ENCODE results near the gene SDC4. TPM values are rescaled to one million over a fixed set of nuclear protein-coding genes. Genes with fewer than 3 reads are reported as not detected.
A peak's percentile ranks its signal among the peaks of the same experiment; 100 is the strongest.

SDC4 gene
- total RNA-seq, 6 donors from 2014 or later, result 178 to 568 (median 291) TPM

DNA sequence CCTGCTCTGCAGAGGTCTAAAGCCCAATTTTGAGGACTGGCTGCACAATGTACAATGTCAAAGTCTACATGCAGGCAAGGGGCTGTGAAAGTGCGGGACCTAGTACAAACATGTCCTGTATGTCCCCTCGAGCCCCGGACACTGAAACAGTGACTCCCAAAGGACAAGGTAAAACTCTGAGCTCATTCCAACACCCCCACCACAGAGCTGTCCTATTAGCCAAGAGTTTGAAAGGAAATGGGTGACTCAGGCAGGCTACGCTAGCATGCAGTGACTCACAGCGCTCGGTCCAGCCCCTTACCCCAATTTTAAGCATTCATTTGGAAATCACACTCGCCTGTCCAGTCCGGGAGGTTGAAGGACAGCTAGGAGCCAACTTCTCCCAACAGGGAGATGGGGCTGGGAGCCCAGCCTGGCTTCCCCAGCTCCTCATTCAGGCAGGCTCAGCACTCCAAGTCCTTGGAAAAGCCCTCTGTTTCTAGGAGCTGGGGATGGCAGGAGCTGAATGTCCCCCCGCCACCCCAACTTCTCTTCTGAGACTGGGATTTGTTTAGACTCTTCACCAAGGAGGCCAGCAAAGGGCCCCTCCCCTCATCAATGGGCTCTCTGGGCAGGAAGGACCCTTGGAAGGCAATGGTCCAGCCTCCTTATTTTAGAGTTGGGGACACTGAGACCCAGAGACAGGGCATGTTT, 3.9 kb downstream of the SDC4 start:
- H3K27ac ChIP-seq, result peak overlapping the region; percentile 91 to 92 (median 92)
- H3K36me3 ChIP-seq, result peaks cover 0 to 15% (median 3%) of the 10 kb centered on the region in 4 donors
- DNase-seq (peak in 1 of 2 donors; percentile 84), ATAC-seq (ENCODE audit: low FRiP score in 2 of 2) (peak; percentile 42 to 60)
- H3K9me3 ChIP-seq, result no peaks in the 10 kb centered on the region
- peak overlapping the region in 3 of 4 donors; percentile 55 to 88 (median 74) for H3K4me3 ChIP-seq
- peaks cover 65 to 85% (median 74%) of the 10 kb centered on the region in 4 donors for H3K4me1 ChIP-seq
- 43 to 46% methylated on average over 7 to 9 of the region's 9 CpGs for WGBS, 2 donors
- H3K27me3 ChIP-seq, result no peaks in the 10 kb centered on the region
- TF ChIP-seq, protein P1, sequence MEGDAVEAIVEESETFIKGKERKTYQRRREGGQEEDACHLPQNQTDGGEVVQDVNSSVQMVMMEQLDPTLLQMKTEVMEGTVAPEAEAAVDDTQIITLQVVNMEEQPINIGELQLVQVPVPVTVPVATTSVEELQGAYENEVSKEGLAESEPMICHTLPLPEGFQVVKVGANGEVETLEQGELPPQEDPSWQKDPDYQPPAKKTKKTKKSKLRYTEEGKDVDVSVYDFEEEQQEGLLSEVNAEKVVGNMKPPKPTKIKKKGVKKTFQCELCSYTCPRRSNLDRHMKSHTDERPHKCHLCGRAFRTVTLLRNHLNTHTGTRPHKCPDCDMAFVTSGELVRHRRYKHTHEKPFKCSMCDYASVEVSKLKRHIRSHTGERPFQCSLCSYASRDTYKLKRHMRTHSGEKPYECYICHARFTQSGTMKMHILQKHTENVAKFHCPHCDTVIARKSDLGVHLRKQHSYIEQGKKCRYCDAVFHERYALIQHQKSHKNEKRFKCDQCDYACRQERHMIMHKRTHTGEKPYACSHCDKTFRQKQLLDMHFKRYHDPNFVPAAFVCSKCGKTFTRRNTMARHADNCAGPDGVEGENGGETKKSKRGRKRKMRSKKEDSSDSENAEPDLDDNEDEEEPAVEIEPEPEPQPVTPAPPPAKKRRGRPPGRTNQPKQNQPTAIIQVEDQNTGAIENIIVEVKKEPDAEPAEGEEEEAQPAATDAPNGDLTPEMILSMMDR (IDR thresholded peaks at IDR 0.05), result peak in 1 of 6 experiments; percentile 12
- TF ChIP-seq EP300 (IDR thresholded peaks at IDR 0.05) (peak in 1 of 4 donors; percentile 41), POLR2AphosphoS5 (IDR thresholded peaks at IDR 0.05) (peak; percentile 66 to 79), POLR2A (IDR thresholded peaks at IDR 0.05) (peak in 3 of 4 donors; percentile 27 to 70 (median 52))

DNA sequence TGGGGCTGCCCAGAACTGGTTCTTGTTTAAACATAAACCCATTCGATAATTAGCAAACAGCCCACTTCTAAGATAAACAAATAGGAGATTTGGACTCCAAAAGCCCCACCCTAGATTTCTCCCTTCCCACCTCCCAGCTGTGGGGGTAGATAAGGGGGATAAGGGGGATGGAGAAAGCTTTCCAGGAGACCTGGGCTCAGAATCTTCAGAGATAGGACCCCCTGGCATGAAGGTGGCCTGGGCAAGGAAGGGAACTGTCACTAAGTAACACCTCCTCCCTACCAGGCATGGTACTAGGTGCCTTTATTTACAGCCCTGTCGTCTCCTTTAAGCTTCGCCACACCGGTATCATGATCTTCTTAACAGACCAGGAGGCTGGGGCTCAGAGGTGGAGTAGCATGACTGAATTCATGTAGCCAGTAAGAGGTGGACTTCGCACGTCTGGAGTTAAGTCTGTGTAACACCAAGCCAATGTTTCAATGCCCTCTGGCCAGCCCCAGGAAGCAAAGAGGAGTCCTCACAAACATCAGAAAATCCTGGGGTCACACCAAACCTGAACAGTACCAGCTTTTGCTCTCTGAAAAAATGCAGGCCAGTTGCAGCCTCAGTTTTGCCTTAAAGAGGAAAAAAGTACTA, 4.6 kb downstream of the SDC4 start:
- Histone ChIP-seq H3K9me3 (no peaks in the 10 kb centered on the region), H3K4me1 (peaks cover 68 to 92% (median 79%) of the 10 kb centered on the region in 4 donors), H3K27ac (peak overlapping the region; percentile 91 to 92 (median 92)), H3K36me3 (peaks cover 0 to 15% (median 3%) of the 10 kb centered on the region in 4 donors), H3K27me3 (no peaks in the 10 kb centered on the region), H3K4me3 (peak overlapping the region in 3 of 4 donors; percentile 55 to 88 (median 74))
- TF ChIP-seq EP300 (IDR thresholded peaks at IDR 0.05), result no peak
- TF ChIP-seq, protein P1 (IDR thresholded peaks at IDR 0.05), result no peak
- TF ChIP-seq POLR2A (IDR thresholded peaks at IDR 0.05), result no peak
- TF ChIP-seq POLR2AphosphoS5 (IDR thresholded peaks at IDR 0.05), result no peak
- ATAC-seq (ENCODE audit: low FRiP score in 2 of 2), result no peak
- 51 to 61% methylated on average over 4 to 6 of the region's 6 CpGs for WGBS, 2 donors
- DNase-seq, result no peak

DNA sequence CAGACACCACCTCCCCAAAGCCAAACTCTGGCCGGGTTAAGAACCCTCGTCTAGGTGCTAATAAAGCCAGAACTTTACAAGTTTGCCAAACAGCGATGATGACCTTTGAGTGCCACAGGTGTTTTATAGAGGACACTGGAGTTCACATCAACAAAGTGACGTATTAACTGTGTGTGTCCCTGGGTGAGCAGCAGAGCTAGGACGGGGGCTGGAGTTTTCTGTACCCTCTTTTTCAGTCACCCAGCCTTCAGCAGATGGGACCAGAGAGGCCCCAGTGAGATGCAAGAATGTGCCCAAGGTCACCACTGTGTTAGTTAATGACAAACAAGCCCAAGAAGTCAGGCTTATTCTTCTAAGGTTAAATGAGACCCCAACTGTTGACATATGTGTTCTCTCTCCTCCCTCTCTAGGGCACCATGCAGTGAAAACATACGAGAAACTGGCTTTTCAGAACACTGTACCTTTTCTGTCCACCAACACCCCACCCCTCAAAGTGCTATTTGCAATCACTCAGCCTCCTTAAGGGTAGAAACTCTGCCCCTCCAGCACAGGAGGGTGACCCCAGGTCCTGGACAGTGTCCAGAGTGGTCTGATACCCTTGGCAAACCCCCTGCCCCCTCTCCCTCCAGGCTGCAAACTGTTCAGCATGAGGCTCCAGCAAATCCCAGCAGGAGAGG, 5.2 kb downstream of the SDC4 start:
- ATAC-seq (ENCODE audit: low FRiP score in 2 of 2) (no peak), DNase-seq (peak in 1 of 2 donors; percentile 64)
- Histone ChIP-seq H3K27ac (peak overlapping the region; percentile 91 to 92 (median 92)), H3K4me1 (peaks cover 70 to 94% (median 81%) of the 10 kb centered on the region in 4 donors), H3K9me3 (no peaks in the 10 kb centered on the region), H3K4me3 (peak overlapping the region in 3 of 4 donors; percentile 55 to 88 (median 74)), H3K27me3 (no peaks in the 10 kb centered on the region), H3K36me3 (peaks cover 0 to 15% (median 3%) of the 10 kb centered on the region in 4 donors)
- 56 to 58% methylated on average over 6 of the region's 6 CpGs for WGBS, 2 donors
- TF ChIP-seq, protein P1 (IDR thresholded peaks at IDR 0.05), result no peak
- TF ChIP-seq EP300 (IDR thresholded peaks at IDR 0.05) (no peak), POLR2A (IDR thresholded peaks at IDR 0.05) (no peak), POLR2AphosphoS5 (IDR thresholded peaks at IDR 0.05) (no peak)

DNA sequence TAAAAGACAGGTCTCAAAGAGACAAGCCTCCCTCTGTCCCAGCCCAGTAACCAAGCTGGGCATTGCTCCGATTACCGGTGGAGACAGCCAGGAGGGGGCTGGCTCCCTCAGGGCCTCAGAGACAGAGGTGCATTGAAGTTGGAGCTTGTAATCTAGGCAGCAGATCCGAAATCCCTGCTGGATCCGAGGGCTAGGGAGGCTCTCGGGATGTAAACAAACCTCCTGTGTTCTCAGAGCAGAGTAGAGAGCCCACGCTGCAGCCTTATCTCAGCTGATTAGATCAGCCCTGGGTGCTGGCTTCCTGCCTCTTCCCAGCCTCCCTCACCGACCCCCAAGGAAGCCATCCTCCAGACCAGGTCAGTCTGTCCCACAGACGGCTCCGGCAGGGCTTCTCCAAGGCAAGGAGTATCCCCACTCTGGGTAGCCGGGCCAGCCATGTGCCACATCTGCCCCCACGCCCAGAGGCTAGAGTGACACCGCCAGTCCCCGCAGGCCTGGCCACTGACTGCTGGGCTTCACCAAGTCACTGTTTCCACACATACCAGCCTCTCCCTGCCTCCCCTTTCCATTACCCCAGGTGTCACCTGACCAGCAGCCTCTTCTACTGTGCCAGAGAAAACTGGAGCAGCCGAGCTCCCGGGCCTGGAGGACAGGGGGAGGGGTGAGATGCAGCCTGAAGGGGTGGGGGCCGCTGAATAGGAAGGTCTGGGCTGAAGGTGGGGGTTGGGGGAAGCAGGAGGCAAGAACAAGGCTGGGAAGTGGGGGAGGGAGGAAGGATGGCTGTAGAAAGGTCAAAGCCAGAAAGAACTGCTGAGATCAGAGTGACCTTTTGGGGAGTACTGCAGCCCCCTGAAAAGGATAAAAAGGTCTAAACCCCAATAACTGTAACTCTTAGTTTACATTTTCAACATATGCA, 6.0 kb downstream of the SDC4 start:
- Histone ChIP-seq H3K36me3 (peaks cover 0 to 15% (median 3%) of the 10 kb centered on the region in 4 donors), H3K27ac (peak overlapping the region; percentile 91 to 92 (median 92)), H3K4me1 (peaks cover 73 to 96% (median 82%) of the 10 kb centered on the region in 4 donors), H3K27me3 (no peaks in the 10 kb centered on the region), H3K9me3 (no peaks in the 10 kb centered on the region), H3K4me3 (peak overlapping the region in 3 of 4 donors; percentile 55 to 88 (median 74))
- ATAC-seq (ENCODE audit: low FRiP score in 2 of 2) (peak; percentile 2 to 66), DNase-seq (peak; percentile 77 to 83)
- peak; percentile 63 to 68 for TF ChIP-seq POLR2AphosphoS5 (IDR thresholded peaks at IDR 0.05)
- TF ChIP-seq, protein P1 (IDR thresholded peaks at IDR 0.05), result no peak
- TF ChIP-seq EP300 (IDR thresholded peaks at IDR 0.05), result peak in 1 of 4 donors; percentile 64
- TF ChIP-seq POLR2A (IDR thresholded peaks at IDR 0.05), result peak in 3 of 4 donors; percentile 34 to 70 (median 44)
- WGBS, 2 donors, result 29 to 55% methylated on average over 8 to 16 of the region's 16 CpGs
